GM12891 (cell line): ENCODE measurements around the gene EEFSEC.

Experiments used
- POLR2AphosphoS5 ChIP-seq: IDR thresholded peaks from 2 replicates; pipeline ENCODE4 v1.6.1; 2011; ENCODE audit warnings: low read depth, low read length, control low read depth
- TAF1 ChIP-seq: IDR thresholded peaks from 2 replicates; pipeline ENCODE4 v1.6.1; 2011; ENCODE audit warnings: low read depth, low read length, control low read depth

- TF ChIP-seq TAF1 (no peak), POLR2AphosphoS5 (no peak)
Observed at GRCh38 chr3:128257632-128258031, 104.4 kb downstream of the EEFSEC start.
